HFFc6 (cell line): ENCODE results near the gene COL4A2. TPM values are rescaled to one million over a fixed set of nuclear protein-coding genes. Genes with fewer than 3 reads are reported as not detected.
"Not testable (repeated sequence)": the region's sequence is repeated elsewhere in the genome, so short reads cannot be mapped to it uniquely, and the experiment has no call there.

Source experiments
- DNase-seq: peaks from one replicate; pipeline ENCODE4 v3.0.0-alpha.2; 2018
- H3K27ac Mint-ChIP-seq: 2 replicates; pipeline ENCODE4 v1.8.0; 2020; ENCODE audit warnings: mild to moderate bottlenecking, mixed read lengths
- H3K27me3 Mint-ChIP-seq: 2 replicates; pipeline ENCODE4 v1.8.0; 2021; ENCODE audit warnings: mild to moderate bottlenecking, moderate library complexity, mixed read lengths; ENCODE audit not compliant: insufficient read depth
- H3K36me3 Mint-ChIP-seq: 2 replicates; pipeline ENCODE4 v1.8.0; 2021; ENCODE audit warnings: low read depth, mixed read lengths
- H3K4me1 Mint-ChIP-seq: 2 replicates; pipeline ENCODE4 v1.8.0; 2020; ENCODE audit warnings: low read depth, mixed read lengths
- H3K4me3 Mint-ChIP-seq: 2 replicates; pipeline ENCODE4 v1.8.0; 2020; ENCODE audit warnings: mild to moderate bottlenecking, moderate library complexity, mixed read lengths
- H3K9me3 Mint-ChIP-seq: 2 replicates; pipeline ENCODE4 v1.8.0; 2020; ENCODE audit warnings: mild to moderate bottlenecking, mixed read lengths
- total RNA-seq, 6 experiments: library from RNA; stranded (reverse); fragmentation: NEBNext Ultra II Directional; extraction: Animal tissue kit (Norgen Biotek cat#: 25700); gene quantifications; 2 replicates in 1 of 6; 3 replicates in 5 of 6; pipeline ENCODE4 v1.2.3, GENCODE V29; 2021
- TF ChIP-seq, protein P1 (sequence below): fragments of 200-600 bp; sonication (generic); IDR thresholded peaks from 2 replicates; pipeline ENCODE4 v1.5.0; 2021; ENCODE audit warnings: antibody characterized with exemption, mild to moderate bottlenecking

The COL4A2 gene
- total RNA-seq, 6 experiments from 2014 or later, result 202 to 327 (median 217) TPM

GRCh38 chr13:110531100-110531499 lies 224.0 kb downstream of the COL4A2 start:
- TF ChIP-seq, protein P1, sequence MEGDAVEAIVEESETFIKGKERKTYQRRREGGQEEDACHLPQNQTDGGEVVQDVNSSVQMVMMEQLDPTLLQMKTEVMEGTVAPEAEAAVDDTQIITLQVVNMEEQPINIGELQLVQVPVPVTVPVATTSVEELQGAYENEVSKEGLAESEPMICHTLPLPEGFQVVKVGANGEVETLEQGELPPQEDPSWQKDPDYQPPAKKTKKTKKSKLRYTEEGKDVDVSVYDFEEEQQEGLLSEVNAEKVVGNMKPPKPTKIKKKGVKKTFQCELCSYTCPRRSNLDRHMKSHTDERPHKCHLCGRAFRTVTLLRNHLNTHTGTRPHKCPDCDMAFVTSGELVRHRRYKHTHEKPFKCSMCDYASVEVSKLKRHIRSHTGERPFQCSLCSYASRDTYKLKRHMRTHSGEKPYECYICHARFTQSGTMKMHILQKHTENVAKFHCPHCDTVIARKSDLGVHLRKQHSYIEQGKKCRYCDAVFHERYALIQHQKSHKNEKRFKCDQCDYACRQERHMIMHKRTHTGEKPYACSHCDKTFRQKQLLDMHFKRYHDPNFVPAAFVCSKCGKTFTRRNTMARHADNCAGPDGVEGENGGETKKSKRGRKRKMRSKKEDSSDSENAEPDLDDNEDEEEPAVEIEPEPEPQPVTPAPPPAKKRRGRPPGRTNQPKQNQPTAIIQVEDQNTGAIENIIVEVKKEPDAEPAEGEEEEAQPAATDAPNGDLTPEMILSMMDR, result no peak
- DNase-seq, result no peak
- Mint-ChIP-seq H3K9me3 (no peaks in the 10 kb centered on the region), H3K4me3 (no peak overlapping the region), H3K4me1 (no peaks in the 10 kb centered on the region), H3K27me3 (peaks cover 14% of the 10 kb centered on the region; the same call in 1 of the 2 replicates), H3K36me3 (no peaks in the 10 kb centered on the region), H3K27ac (no peak overlapping the region)

DNA sequence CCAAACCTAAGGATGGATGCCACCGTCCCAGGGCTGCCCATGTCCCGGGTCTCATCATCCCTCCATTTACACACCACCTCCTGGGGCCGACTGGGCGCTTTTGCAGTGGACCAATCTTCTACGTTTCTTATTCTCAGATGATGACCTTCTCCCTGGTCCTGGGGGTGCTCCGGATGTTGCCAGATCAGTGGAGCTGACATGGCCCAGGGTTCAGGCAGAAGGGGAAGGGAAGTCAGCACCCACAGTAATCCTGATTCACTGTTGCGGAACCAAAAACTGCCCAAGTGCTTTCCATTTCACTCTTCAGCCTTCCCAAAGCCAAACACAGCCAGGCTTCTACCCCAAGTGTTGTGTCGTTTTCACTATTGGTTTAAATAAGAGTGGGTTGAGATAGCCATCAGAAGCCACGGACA lies 224.6 kb downstream of the COL4A2 start:
- no peak overlapping the region for H3K4me3 Mint-ChIP-seq
- DNase-seq, result no peak
- no peaks in the 10 kb centered on the region for H3K9me3 Mint-ChIP-seq
- TF ChIP-seq, protein P1, result no peak
- H3K36me3 Mint-ChIP-seq, result no peaks in the 10 kb centered on the region
- H3K27ac Mint-ChIP-seq, result no peak overlapping the region
- H3K4me1 Mint-ChIP-seq, result no peaks in the 10 kb centered on the region
- H3K27me3 Mint-ChIP-seq, result peaks cover 14% of the 10 kb centered on the region; the same call in 1 of the 2 replicates

DNA sequence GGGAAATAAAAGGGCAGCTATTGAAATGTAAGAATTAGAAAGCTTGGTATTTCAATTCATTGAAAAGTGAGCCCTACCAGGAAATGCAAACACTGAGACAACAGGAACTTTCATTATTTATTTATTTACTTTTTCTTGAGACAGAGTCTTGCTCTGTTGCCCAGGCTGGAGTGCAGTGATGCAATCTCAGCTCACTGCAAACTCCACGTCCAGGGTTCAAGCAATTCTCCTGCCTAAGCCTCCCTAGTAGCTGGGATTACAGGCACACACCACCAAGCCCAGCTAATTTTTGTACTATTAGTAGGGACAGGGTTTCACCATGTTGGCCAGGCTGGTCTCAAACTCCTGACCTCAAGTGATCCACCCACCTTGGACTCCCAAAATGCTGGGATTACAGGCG lies 225.2 kb downstream of the COL4A2 start:
- H3K4me3 Mint-ChIP-seq, H3K36me3 Mint-ChIP-seq, DNase-seq, H3K27ac Mint-ChIP-seq, H3K9me3 Mint-ChIP-seq, H3K4me1 Mint-ChIP-seq: not testable (repeated sequence)
- peaks cover 14% of the 10 kb centered on the region; the same call in 1 of the 2 replicates for H3K27me3 Mint-ChIP-seq

DNA sequence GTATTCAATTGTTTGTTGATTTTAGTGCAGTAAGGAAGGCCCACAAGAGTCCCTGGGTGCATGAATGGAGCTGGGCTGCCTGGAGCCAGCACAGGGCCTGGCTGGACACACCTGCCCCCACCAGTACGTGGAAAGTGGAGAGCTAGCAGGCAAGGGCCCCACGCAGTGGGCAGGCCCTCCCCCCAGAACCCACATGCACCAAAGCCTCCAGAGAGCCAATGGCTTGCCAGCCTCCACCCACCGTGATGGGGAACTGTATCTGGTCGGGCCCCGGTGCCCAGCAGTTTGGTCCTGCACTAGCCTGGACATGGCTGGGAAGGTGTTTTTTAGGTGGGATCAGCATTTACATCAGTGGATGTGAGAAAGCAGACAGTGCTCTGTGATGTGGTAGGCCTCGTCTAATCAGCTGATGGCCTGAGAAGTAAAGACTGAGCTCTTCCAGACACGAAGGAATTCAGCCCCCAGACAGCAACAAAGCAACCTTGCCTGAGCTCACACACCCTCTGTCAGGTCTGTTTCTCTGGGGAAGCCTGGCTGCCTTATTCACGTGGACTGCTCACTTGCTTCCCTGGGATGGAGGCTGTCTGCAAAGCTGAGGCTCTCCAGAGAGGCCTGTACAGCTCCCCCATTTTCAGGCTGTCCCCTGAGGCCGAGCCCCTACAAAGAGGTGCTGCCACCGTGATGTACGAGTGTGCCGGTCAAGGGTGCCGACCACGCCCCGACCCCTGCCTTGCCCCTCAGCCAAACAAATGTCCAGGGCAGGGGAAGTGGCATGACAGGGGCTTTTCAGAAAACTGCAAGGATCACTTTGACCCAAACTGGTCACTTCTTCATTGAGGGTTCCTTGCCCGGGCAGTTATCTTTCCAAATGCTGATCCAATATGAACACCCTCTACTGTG lies 226.9 kb downstream of the COL4A2 start:
- Mint-ChIP-seq H3K36me3 (no peaks in the 10 kb centered on the region), H3K4me1 (no peaks in the 10 kb centered on the region), H3K9me3 (no peaks in the 10 kb centered on the region), H3K4me3 (no peak overlapping the region), H3K27ac (no peak overlapping the region), H3K27me3 (peaks cover 12% of the 10 kb centered on the region; the same call in 1 of the 2 replicates)
- no peak for DNase-seq
- TF ChIP-seq, protein P1, result no peak

DNA sequence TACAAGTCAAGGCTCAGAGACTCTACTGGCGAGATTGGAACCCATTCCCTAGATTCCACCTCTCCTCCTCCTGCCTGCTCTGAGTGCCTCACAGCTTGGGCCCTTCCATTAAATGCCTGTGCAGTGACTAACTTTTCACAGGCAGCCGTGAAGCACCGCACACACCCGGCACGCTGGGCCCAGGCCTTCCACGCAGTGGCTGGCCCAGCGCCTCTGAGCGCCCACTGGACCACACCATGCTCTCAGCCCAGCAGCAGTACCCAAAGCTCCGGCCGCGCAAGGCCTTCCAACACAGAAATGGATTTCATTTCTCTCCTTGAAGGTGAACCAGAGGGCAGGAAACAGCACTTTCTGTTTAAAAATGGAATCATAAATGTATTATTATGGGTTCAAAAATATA lies 228.4 kb downstream of the COL4A2 start:
- Mint-ChIP-seq H3K4me3 (no peak overlapping the region), H3K4me1 (peaks cover 6% of the 10 kb centered on the region), H3K27ac (no peak overlapping the region), H3K9me3 (no peaks in the 10 kb centered on the region), H3K36me3 (no peaks in the 10 kb centered on the region), H3K27me3 (peaks cover 10% of the 10 kb centered on the region; the same call in 1 of the 2 replicates)
- TF ChIP-seq, protein P1, result no peak
- no peak for DNase-seq

DNA sequence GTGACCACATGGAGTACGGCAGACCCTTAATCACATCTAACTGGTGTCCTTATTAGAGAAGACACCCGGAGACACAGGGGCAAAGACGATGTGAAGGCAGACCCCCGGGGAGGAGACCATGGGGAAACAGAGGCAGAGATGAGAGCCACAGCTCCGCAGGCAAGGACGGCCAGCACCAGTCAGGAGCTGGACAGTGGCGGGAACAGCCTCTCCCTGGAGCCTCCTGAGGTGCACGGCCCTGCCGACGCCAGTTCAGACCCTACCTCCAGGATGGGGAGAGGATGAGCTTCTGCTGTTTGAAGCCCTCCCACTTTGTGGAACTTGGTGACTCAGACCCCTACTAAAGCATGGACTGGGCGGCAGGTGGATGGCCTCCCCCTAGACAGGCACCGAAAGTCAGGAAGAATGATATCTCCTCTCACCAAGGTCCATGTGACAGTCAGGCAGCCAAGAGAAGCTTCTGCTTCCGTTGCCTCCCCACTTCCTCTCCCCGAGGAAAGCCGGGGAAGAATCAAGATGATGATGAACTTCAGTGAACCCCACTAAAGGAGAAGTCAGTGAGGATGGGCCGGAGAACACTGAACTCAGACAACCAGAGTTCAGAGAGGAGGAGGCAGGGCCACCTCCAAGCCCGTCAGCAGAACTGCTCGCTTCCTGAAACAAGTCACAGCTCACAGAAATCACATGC lies 229.1 kb downstream of the COL4A2 start:
- no peaks in the 10 kb centered on the region for H3K9me3 Mint-ChIP-seq
- no peak overlapping the region for H3K27ac Mint-ChIP-seq
- peaks cover 11% of the 10 kb centered on the region for H3K4me1 Mint-ChIP-seq
- no peak for DNase-seq
- no peaks in the 10 kb centered on the region for H3K36me3 Mint-ChIP-seq
- H3K27me3 Mint-ChIP-seq, result peaks cover 7% of the 10 kb centered on the region
- TF ChIP-seq, protein P1, result no peak
- no peak overlapping the region for H3K4me3 Mint-ChIP-seq
